ENCODE data around the gene CDC42BPG.
A peak's percentile ranks its signal among the peaks of the same experiment; 100 is the strongest.

The CDC42BPG gene, protein sequence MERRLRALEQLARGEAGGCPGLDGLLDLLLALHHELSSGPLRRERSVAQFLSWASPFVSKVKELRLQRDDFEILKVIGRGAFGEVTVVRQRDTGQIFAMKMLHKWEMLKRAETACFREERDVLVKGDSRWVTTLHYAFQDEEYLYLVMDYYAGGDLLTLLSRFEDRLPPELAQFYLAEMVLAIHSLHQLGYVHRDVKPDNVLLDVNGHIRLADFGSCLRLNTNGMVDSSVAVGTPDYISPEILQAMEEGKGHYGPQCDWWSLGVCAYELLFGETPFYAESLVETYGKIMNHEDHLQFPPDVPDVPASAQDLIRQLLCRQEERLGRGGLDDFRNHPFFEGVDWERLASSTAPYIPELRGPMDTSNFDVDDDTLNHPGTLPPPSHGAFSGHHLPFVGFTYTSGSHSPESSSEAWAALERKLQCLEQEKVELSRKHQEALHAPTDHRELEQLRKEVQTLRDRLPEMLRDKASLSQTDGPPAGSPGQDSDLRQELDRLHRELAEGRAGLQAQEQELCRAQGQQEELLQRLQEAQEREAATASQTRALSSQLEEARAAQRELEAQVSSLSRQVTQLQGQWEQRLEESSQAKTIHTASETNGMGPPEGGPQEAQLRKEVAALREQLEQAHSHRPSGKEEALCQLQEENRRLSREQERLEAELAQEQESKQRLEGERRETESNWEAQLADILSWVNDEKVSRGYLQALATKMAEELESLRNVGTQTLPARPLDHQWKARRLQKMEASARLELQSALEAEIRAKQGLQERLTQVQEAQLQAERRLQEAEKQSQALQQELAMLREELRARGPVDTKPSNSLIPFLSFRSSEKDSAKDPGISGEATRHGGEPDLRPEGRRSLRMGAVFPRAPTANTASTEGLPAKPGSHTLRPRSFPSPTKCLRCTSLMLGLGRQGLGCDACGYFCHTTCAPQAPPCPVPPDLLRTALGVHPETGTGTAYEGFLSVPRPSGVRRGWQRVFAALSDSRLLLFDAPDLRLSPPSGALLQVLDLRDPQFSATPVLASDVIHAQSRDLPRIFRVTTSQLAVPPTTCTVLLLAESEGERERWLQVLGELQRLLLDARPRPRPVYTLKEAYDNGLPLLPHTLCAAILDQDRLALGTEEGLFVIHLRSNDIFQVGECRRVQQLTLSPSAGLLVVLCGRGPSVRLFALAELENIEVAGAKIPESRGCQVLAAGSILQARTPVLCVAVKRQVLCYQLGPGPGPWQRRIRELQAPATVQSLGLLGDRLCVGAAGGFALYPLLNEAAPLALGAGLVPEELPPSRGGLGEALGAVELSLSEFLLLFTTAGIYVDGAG (N-terminal part only)

DNA sequence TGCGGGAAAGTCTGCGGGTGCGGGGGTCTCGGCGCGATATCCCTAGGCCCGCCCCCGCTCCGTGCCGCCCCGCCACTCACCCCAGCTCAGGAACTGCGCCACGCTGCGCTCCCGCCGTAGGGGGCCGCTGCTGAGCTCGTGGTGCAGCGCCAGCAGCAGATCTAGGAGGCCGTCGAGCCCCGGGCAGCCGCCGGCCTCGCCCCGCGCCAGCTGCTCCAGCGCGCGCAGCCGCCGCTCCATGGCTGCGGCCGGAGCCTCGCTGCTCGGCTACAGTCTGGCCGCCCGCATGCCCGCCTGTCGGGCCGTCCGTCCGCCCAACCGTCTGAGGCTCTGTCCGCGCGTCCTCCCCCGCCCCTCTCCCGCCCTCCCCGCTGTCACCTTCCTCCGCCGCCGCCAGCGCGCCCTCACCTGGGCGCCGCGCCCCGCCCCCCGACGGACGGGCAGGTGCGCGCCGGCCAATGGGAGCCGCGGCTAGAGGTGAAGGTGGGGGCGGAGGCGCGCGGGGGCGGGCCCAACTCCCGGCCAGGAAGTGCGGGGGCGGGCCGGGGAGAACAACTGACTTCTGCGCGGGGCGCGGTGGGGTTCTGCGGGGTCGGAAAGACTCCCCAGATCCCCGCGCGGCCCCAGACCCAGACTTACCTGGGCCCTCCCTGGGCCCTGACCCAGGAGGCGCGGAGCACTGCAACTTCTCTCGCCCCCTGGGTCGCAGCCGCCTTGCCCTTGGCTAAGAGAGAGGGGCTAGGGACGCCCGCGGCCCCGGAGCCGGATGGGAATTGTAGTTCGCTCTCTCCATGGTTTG lies at the start of gene CDC42BPG:
Gene CDC42BPG (minus strand): TSS at position 324 of the 799 bp plus-strand sequence. CDS start 84 bp downstream, at position 240.
- DNase-seq (ENCODE audit: low read depth in 2 of 2): peak in 1 of 2 donors; percentile 58

GRCh38 chr11:64893194-64894069 lies 49.0 kb upstream of the CDC42BPG start:
- DNase-seq (ENCODE audit: low read depth in 2 of 2): no peak

- no peak for DNase-seq (ENCODE audit: low read depth in 2 of 2)
Measured at GRCh38 chr11:64892838-64893193, 48.4 kb upstream of the CDC42BPG start.

GRCh38 chr11:64892411-64892831 lies 48.0 kb upstream of the CDC42BPG start:
- DNase-seq (ENCODE audit: low read depth in 2 of 2): no peak

DNA sequence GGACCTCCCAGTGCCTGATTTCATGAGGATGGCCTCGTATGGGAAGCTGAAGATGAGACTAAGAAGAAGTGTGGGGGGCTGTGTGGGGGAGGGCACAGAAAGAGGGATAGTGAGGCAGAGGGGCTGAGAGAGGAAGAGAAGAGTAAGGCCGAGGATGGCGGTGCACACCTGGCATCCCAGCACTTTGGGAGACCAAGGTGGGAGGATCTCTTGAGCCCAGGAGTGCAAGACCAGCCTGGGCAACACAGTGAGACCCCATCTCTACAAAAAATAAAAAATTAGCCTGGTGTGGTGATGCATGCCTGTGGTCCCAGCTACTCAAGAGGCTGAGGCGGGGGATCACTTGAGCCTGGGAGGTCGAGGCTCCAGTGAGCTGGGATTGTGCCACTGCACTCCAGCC lies 47.4 kb upstream of the CDC42BPG start:
- DNase-seq (ENCODE audit: low read depth in 2 of 2): no peak

- DNase-seq (ENCODE audit: low read depth in 2 of 2): no peak
Measured at GRCh38 chr11:64891215-64891848, 46.9 kb upstream of the CDC42BPG start.

DNA sequence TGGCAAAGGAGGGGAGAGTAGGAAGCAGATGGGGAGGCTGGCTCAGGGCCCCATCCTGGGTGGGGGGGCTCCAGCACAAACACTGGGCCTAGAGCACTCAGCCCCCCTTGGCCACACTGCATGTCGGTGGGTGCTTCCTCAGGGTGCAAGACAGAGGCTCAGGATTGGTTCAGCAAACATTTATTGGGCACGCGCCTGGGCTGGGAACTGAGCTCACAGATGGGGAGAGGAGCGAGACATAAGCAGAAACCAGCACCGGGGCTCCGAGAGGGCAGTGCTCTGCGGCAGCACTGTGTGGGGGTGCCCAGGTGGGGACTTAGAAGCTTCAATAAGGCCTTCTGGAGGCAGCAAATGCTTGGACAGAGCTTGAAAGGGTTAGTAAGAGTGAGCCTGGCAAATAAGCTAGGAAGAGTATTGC lies 46.1 kb upstream of the CDC42BPG start:
- DNase-seq (ENCODE audit: low read depth in 2 of 2): no peak

DNA sequence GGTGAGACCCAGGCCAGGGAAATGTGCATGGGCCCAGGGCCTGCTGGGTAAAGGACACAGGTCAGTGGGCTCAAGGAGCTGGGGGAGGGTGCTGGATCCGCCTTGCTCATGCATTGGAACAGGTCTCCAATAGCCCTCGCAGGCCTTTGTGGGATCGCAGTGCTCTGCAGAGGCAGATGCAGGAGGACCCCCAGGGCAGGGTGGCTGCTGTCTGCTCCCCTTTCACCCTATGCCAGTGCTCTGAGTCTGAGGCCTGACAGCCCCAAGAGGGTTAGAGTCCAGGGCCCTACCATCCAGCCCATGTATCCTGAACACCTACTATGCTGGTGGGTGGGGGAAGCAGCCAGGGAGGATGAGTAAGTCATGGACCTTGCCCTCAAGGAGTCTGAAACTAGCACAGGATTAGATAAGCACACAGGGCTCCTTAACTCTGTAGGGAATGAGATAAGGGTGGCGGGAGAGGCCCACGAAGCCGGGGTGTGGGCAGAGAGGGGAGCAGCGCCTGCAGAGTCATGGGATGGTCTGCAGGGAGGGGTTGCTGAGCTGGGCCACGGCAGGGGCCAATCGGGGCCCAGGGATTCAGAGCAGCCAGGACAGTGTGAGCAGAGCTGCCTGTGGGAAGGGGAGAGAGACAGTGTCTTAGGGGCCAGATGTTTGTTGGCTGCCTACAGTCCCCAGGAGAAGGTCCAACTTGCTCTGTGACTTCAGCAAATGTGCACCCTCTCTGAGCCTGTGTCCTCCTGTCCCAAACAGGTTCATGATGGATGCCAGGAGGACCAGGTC lies 44.5 kb upstream of the CDC42BPG start:
- no peak for DNase-seq (ENCODE audit: low read depth in 2 of 2)

DNA sequence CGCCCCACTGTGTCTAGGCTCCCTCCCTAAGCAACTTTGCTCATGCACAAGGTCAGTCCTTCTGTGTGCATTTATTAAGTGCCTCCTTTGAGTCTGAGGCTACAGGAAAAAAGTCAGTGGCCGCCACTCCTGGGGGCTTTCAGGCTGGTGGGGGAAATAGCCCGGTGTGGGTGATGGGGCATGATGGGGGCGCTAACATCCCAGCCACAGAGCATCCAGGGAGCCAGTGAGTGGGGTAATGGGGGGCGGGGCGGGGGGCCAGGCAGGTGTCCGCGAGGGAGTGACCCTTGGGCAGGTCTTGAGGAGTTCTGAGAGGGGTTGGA lies 43.9 kb upstream of the CDC42BPG start:
- no peak for DNase-seq (ENCODE audit: low read depth in 2 of 2)

DNA sequence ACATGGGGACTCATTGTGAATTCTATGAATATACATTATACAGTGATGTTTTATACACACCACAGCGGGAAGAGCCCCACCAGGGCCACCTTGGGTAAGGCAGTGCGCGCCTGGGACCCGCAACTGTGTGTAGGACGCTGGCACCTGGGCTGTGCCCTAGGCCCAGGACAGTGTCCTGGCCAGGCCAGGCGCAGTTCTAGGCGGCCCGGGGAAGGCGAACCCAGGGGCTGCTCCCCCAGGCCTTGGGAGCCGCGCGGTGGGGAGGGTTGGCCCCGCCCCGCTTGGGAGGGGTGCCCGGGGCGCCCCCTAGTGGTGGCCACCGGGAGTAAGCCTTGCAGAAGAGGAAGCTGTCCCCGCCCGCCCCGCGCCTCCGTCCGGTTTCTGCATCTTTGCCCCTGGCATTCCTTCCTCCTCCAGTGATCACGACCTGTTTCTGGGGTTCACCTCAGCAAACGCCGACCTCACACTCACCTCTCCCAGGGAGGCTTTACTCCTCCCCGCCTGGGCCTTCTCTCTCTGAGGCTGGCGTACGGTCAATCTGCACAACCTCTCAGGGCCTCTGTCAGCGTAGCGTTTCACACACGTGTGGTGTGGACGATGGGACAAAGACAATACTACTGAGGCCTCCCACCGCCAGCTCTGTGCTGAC lies 43.4 kb upstream of the CDC42BPG start:
- DNase-seq (ENCODE audit: low read depth in 2 of 2): peak; percentile 69 to 79

DNA sequence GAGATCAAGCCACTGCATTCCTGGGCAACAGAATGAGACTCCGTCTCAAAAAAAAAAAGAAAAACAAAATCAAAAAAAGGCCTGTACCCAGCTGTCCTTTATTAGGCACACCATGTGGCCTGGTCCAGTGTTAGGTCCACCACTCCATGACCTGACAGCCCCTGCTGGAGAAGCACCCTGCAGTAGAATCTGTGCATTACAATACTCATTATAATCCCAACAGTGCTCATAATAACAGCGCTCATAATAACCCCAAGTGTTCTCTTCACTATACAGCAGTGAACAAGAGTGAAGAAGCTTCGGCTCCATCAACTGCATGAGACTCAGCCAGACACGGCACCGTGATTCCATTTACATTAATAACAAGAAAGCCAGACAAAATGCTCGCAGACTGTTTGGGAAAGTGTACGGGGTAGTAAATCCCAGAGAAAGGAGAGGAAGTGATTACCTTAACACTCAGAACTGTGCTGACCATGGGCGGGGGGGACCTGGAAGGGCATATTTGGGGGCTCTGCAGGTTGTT lies 42.8 kb upstream of the CDC42BPG start:
- no peak for DNase-seq (ENCODE audit: low read depth in 2 of 2)

- no peak for DNase-seq (ENCODE audit: low read depth in 2 of 2)
Measured at GRCh38 chr11:64885367-64886286, 41.2 kb upstream of the CDC42BPG start.

DNA sequence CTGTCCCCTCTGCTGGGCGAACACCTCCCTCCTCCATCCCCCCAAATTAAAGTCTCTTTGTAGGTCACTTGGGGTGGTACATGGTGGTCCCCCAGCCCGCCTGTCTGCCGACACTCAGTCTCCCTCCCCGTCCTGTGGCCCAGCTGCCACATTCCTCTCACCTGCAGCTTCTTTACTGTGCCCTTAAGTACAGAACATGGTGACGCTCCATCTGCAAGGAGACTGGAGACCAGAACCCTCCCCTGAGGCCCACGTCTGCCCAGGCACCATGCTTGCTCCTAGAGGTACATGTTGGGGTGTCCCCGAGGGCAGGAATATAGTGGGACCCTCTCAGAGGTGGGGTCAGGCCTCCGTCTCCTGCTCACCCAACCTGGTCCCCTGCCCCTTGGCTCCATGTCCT lies 39.6 kb upstream of the CDC42BPG start:
- no peak for DNase-seq (ENCODE audit: low read depth in 2 of 2)

DNA sequence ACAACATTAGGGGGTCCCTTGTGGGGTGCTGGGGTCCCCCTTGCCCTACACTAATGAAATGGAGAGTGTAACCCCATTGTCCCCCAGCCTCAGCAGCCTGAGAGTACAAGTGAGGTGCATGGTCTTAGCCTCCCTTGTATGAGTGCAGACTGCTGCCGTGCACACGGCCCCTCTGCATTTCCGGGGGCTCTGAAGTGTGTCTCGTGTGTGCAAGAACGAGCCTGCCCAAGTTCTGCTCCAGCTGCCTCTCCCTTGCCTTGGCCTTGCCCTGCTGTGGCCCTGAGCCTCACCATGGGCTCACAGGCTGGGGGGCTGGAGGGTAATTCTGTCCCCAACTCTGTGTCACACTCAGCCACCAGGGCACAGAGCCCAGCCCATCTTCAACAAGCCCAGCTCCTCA lies 39.1 kb upstream of the CDC42BPG start:
- DNase-seq (ENCODE audit: low read depth in 2 of 2): no peak

DNA sequence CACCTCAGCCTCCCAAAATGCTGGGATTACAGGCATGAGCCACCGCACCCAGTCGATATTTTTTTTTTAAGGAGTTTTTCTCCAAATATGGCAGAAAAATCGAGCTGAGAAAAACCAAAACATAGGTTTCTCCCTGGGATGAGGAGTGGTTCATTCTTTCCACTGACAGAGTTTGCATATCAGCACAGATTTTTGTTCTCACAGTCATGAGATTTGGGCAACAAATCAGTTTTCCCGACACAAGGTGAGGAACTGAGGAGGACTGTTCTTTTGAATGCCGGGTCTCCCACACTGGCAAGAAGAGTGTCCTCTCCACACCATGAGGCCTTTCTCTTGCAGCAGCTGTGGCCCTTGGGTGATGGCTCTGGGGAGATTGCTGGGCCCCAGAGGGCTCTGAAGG lies 37.8 kb upstream of the CDC42BPG start:
- DNase-seq (ENCODE audit: low read depth in 2 of 2): no peak

DNA sequence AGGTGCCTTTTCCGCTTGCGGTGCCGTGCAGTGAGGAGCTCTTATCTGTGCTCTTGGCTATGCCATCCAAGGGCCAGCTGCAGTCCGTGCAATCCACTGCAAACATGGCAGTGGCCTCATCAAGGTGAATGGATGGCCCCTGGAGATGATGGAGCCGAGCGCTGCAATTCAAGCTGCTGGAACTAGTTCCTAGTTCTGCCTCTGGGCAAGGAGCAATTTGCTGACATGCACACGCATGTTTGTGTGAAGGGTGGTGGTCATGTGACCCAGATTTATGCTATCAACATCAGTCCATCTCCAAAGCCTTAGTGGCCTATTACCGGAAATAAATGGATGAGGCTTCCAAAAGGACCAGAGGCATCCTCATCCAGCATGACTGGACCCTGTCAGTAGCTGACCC lies 37.0 kb upstream of the CDC42BPG start:
- DNase-seq (ENCODE audit: low read depth in 2 of 2): no peak
